ENCODE data around the gene BEST2. TPM values are rescaled to one million over a fixed set of nuclear protein-coding genes. Genes with fewer than 3 reads are reported as not detected.

BEST2 gene
- total and polyA plus RNA-seq, 2 of the 4 experiments (the other 2 are of a cell fraction): not detected

DNA sequence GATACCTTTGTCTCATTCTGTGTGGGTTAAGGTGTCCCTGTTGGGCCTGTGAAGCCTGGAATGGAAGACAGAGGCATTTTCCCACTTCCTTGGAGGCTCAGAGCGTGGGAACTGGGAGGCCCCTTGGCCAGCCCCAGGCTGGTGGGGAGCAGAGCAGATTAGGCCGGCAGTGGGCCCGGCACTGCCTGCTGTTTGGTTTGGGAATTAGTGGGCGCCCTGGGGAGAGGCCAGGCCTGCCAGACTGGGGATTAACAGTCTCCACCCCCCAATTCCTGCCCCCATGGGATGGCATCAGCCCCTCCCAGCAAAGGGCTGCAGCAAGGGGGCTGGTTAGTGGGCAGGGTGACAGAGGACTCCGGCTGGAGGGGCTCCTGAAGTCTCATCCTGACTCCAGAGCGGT, 3.1 kb upstream of the BEST2 start:
- H3K4ac ChIP-seq (ENCODE audit: low read depth, low read length): no peak overlapping the region
- H2AK5ac ChIP-seq (ENCODE audit: low read depth, low read length): no peak overlapping the region
- no peak overlapping the region for H3K4me2 ChIP-seq (ENCODE audit: low read depth, low read length)
- no peak for TF ChIP-seq BHLHE40 (IDR thresholded peaks at IDR 0.05; ENCODE audit: low read depth, low read length)
- TF ChIP-seq RCOR1 (IDR thresholded peaks at IDR 0.05; ENCODE audit: insufficient replicate concordance, low read length): no peak
- TF ChIP-seq, protein P1, sequence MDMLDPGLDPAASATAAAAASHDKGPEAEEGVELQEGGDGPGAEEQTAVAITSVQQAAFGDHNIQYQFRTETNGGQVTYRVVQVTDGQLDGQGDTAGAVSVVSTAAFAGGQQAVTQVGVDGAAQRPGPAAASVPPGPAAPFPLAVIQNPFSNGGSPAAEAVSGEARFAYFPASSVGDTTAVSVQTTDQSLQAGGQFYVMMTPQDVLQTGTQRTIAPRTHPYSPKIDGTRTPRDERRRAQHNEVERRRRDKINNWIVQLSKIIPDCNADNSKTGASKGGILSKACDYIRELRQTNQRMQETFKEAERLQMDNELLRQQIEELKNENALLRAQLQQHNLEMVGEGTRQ (IDR thresholded peaks at IDR 0.05; ENCODE audit: low read depth, low read length): no peak
- no peak for TF ChIP-seq RFX5 (IDR thresholded peaks at IDR 0.05; ENCODE audit: low read depth, low read length)
- no peak for TF ChIP-seq NFE2L2 (IDR thresholded peaks at IDR 0.05; ENCODE audit: low read depth, low read length)
- TF ChIP-seq, protein P2, sequence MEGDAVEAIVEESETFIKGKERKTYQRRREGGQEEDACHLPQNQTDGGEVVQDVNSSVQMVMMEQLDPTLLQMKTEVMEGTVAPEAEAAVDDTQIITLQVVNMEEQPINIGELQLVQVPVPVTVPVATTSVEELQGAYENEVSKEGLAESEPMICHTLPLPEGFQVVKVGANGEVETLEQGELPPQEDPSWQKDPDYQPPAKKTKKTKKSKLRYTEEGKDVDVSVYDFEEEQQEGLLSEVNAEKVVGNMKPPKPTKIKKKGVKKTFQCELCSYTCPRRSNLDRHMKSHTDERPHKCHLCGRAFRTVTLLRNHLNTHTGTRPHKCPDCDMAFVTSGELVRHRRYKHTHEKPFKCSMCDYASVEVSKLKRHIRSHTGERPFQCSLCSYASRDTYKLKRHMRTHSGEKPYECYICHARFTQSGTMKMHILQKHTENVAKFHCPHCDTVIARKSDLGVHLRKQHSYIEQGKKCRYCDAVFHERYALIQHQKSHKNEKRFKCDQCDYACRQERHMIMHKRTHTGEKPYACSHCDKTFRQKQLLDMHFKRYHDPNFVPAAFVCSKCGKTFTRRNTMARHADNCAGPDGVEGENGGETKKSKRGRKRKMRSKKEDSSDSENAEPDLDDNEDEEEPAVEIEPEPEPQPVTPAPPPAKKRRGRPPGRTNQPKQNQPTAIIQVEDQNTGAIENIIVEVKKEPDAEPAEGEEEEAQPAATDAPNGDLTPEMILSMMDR (conservative IDR thresholded peaks at IDR 0.05; ENCODE audit: low read depth, low read length): no peak
- TF ChIP-seq, protein P3, sequence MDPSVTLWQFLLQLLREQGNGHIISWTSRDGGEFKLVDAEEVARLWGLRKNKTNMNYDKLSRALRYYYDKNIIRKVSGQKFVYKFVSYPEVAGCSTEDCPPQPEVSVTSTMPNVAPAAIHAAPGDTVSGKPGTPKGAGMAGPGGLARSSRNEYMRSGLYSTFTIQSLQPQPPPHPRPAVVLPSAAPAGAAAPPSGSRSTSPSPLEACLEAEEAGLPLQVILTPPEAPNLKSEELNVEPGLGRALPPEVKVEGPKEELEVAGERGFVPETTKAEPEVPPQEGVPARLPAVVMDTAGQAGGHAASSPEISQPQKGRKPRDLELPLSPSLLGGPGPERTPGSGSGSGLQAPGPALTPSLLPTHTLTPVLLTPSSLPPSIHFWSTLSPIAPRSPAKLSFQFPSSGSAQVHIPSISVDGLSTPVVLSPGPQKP (IDR thresholded peaks at IDR 0.05; ENCODE audit: borderline replicate concordance, low read depth, low read length): no peak
- TF ChIP-seq SMC3 (IDR thresholded peaks at IDR 0.05; ENCODE audit: low read depth, low read length): no peak
- no peak for TF ChIP-seq CHD1 (IDR thresholded peaks at IDR 0.05; ENCODE audit: low read depth, low read length)
- TF ChIP-seq MAFK (IDR thresholded peaks at IDR 0.05; ENCODE audit: low read depth, low read length): no peak
- no peak for TF ChIP-seq MXI1 (IDR thresholded peaks at IDR 0.05; ENCODE audit: borderline replicate concordance, low read depth, low read length)
- no peak for TF ChIP-seq CEBPB (IDR thresholded peaks at IDR 0.05; ENCODE audit: low read depth, low read length)
- TF ChIP-seq RAD21 (IDR thresholded peaks at IDR 0.05; ENCODE audit: low read length): no peak
- H3K9me3 ChIP-seq (ENCODE audit: control insufficient read depth, insufficient read depth, low read length): peaks cover 5% of the 10 kb centered on the region; the same call in 1 of the 2 replicates
- H3K9ac ChIP-seq (ENCODE audit: low read depth, low read length): no peak overlapping the region
- H3K14ac ChIP-seq (replicated peaks; ENCODE audit: low read depth, low read length): no peak overlapping the region
- H3K79me1 ChIP-seq (ENCODE audit: low read depth in 1 of 2, low read length in 2 of 2): peaks cover 0 to 5% of the 10 kb centered on the region in 2 experiments; a peak in 1 of 4 replicates
- intact Hi-C loops (cut with micrococcal nuclease): no loop called here
- no peak overlapping the region for H3K4me3 ChIP-seq (ENCODE audit: insufficient read depth, low read depth, low read length)
- no peaks in the 10 kb centered on the region for H3K9me1 ChIP-seq (ENCODE audit: insufficient read depth, low read length)
- in situ Hi-C loops (cut with MboI; ENCODE audit: low sequenced_read_pairs): no loop called here
- H2AFZ ChIP-seq (replicated peaks; ENCODE audit: low read length, poor library complexity): no peak overlapping the region
- H2BK5ac ChIP-seq (ENCODE audit: low read depth, low read length, poor library complexity, severe bottlenecking): no peak overlapping the region
- no CpG with 5 or more reads among the region's 6 CpGs for WGBS, 2 experiments (ENCODE audit: extremely low coverage in 2 of 2, insufficient read length in 1 of 2)
- peaks cover 29% of the 10 kb centered on the region for H3K36me3 ChIP-seq (ENCODE audit: control insufficient read depth, insufficient read depth, low read length)
- no peak overlapping the region for H2BK20ac ChIP-seq (ENCODE audit: low read depth, low read length)
- no peak overlapping the region for H4K8ac ChIP-seq (ENCODE audit: low read depth in 2 of 2, low read length in 2 of 2)
- H2AK9ac ChIP-seq (replicated peaks; ENCODE audit: low read depth, low read length, poor library complexity): no peak overlapping the region
- H2BK120ac ChIP-seq (ENCODE audit: low read depth, low read length): no peak overlapping the region
- ChIA-PET CTCF (no interaction called here), POLR2A (ENCODE audit: unreplicated experiment) (no interaction called here)
- no peak overlapping the region for H4K91ac ChIP-seq (ENCODE audit: insufficient read depth, low read depth, low read length)
- no peaks in the 10 kb centered on the region for H4K20me1 ChIP-seq (ENCODE audit: insufficient read depth, low read length)
- peaks cover 24% of the 10 kb centered on the region for H3K27me3 ChIP-seq (ENCODE audit: control insufficient read depth, insufficient read depth, low read length)
- ATAC-seq (ENCODE audit: low read depth) (no peak), DNase-seq (no peak)
- H3K18ac ChIP-seq (ENCODE audit: low read depth, low read length): no peak overlapping the region
- H3K23ac ChIP-seq (ENCODE audit: low read depth, low read length): no peak overlapping the region
- no TSS peak for BruUV-seq (replicated peaks)
- H3K27ac ChIP-seq (ENCODE audit: insufficient read depth, low read length): no peak overlapping the region
- peaks cover 3% of the 10 kb centered on the region; the same call in 1 of the 2 replicates for H3K4me1 ChIP-seq (ENCODE audit: control insufficient read depth, insufficient read depth, low read length)
- H4K5ac ChIP-seq (ENCODE audit: low read depth, low read length): no peak overlapping the region
- dilution Hi-C loops (cut with HindIII; ENCODE audit: low sequenced_read_pairs, unreplicated experiment): no loop called here
- no peak overlapping the region for H2BK15ac ChIP-seq (ENCODE audit: low read depth, low read length)
- H3K56ac ChIP-seq (ENCODE audit: extremely low read depth, insufficient read depth, low read length): no peak overlapping the region
